HTR-8/SVneo (cell line): ENCODE results near the gene INSIG2.

Experiments
- DNase-seq: peaks from one replicate; pipeline ENCODE4 v3.0.0; 2011; ENCODE audit warnings: low spot score, mixed read lengths; ENCODE audit not compliant: insufficient read length
- FAIRE-seq: peaks from 2 replicates; lab custom pipeline; 2011; peaks lifted over from hg19 to GRCh38; lab: Jason Lieb, UNC

Gene INSIG2

GRCh38 chr2:118095610-118096009 lies 7.3 kb downstream of the INSIG2 start:
- no peak for FAIRE-seq
- DNase-seq = no peak

GRCh38 chr2:118097657-118098056 lies 9.4 kb downstream of the INSIG2 start:
- FAIRE-seq (no peak), DNase-seq (no peak)

GRCh38 chr2:118098307-118099030 lies 10.2 kb downstream of the INSIG2 start:
- DNase-seq = no peak
- FAIRE-seq = no peak

- no peak for FAIRE-seq
- no peak for DNase-seq
These were observed 14.3 kb downstream of the INSIG2 start for GRCh38 chr2:118102433-118103082.

- DNase-seq (no peak), FAIRE-seq (no peak)
These were observed 16.0 kb downstream of the INSIG2 start for GRCh38 chr2:118103951-118104940.

GRCh38 chr2:118105497-118105896 lies 17.2 kb downstream of the INSIG2 start:
- DNase-seq (no peak), FAIRE-seq (no peak)

GRCh38 chr2:118106926-118107325 lies 18.7 kb downstream of the INSIG2 start:
- DNase-seq (no peak), FAIRE-seq (no peak)

- no peak for DNase-seq
- no peak for FAIRE-seq
These were observed 22.0 kb downstream of the INSIG2 start for GRCh38 chr2:118110310-118110709.

GRCh38 chr2:118110991-118111390 lies 22.7 kb downstream of the INSIG2 start:
- DNase-seq (no peak), FAIRE-seq (no peak)

GRCh38 chr2:118112771-118113334 lies 24.6 kb downstream of the INSIG2 start:
- DNase-seq (peak; percentile 17), FAIRE-seq (no peak)

GRCh38 chr2:118114863-118115262 lies 26.6 kb downstream of the INSIG2 start:
- no peak for FAIRE-seq
- DNase-seq = no peak

- FAIRE-seq = no peak
- no peak for DNase-seq
These were observed 27.5 kb downstream of the INSIG2 start for GRCh38 chr2:118115761-118116160.

- DNase-seq (no peak), FAIRE-seq (no peak)
These were observed 30.2 kb downstream of the INSIG2 start for GRCh38 chr2:118118479-118118878.

GRCh38 chr2:118119158-118119727 lies 31.0 kb downstream of the INSIG2 start:
- DNase-seq (no peak), FAIRE-seq (no peak)

GRCh38 chr2:118119761-118120400 lies 31.6 kb downstream of the INSIG2 start:
- no peak for FAIRE-seq
- no peak for DNase-seq

- DNase-seq (no peak), FAIRE-seq (no peak)
These were observed 32.1 kb downstream of the INSIG2 start for GRCh38 chr2:118120401-118120780.

GRCh38 chr2:118121101-118121500 lies 32.8 kb downstream of the INSIG2 start:
- no peak for FAIRE-seq
- DNase-seq = no peak

GRCh38 chr2:118121986-118122524 lies 33.8 kb downstream of the INSIG2 start:
- DNase-seq (no peak), FAIRE-seq (no peak)

GRCh38 chr2:118122594-118123281 lies 34.5 kb downstream of the INSIG2 start:
- DNase-seq = no peak

More at GRCh38 chr2:118122594-118123281, 34.5 kb downstream of the INSIG2 start:
- no peak for FAIRE-seq
